Renal cortical epithelial cell (primary cell): ENCODE measurements around the gene BTN2A1. TPM values are rescaled to one million over a fixed set of nuclear protein-coding genes. Genes with fewer than 3 reads are reported as not detected.
"Not testable (repeated sequence)": the region's sequence is repeated elsewhere in the genome, so short reads cannot be mapped to it uniquely, and the experiment has no call there.

Experiments
- DNase-seq: peaks from one replicate; pipeline ENCODE4 v3.0.0-alpha.2; 2011; ENCODE audit warnings: low read depth
- total RNA-seq: library from RNA; depleted of rRNA; stranded (reverse); fragments of >200 nt; gene quantifications from 2 replicates; pipeline ENCODE4 v1.2.3, GENCODE V29; 2014

The BTN2A1 gene
- total RNA-seq = 8.2 and 13.5 TPM in 2 replicates

DNA sequence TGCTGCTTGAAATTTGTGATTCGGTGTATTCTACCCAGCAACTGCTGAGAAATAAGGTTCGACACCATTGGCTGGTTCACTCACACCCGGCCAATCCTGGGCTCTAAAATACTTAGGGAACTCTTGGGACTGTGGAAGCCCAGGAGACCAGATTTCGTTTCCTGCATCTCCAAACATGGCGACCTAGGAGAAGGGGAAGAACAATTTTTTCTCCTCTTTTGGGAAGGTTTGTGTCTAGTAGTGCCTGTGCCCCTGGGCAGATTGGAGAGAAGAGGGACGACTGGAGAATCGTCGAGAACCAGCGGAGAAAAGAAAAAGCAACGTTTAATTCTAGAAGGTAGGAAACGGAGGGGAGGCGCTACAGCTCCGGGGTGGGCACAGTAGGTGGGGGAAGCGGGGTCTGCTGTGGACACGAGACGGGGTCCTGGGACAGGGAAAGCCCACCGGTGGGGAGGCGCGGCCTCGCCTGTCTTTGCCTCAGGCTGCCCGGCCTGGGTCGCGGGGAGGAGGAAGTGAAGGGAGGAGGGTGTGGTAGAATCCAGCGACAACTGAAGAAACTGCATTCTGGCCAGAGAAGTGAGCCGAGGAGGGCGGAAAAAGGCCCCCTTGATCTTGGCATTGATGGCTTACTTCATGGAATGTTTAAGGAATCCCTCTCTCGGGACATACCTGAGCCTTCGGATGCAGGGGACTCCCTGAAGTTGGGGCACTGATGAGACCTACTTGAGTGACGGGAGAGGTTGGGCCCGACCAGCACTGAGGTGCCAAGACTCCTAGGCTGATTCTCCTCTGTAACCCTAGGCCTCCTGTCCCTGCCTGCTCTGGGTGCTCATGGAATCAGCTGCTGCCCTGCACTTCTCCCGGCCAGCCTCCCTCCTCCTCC, at the start of gene BTN2A1:
TSS of gene BTN2A1 (plus strand) at position 150 of the 883 bp plus-strand sequence. CDS start at position 832, 682 bp downstream.
- DNase-seq = peak; percentile 95

- DNase-seq = no peak
These were observed 48.7 kb upstream of the BTN2A1 start for GRCh38 chr6:26408828-26409730.

DNA sequence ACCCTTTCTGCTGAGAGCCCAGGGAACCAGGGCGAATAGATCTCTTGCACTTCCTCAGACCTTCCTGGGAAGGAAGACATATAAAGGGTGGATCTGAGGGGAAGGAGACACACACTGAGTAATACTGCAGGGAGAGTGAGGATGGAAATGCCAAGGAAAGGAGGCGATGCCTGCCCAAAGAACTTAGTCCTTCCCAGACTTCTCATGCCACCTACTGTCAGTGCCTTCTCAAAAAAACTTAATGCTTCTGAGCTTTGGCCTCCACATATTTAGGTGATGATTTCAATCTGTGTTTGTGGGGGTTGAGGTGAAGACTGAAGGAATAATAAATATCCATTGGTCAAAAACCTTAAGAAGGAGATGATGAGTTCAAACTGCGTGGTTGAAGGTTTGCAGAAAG, 46.0 kb upstream of the BTN2A1 start:
- no peak for DNase-seq

DNA sequence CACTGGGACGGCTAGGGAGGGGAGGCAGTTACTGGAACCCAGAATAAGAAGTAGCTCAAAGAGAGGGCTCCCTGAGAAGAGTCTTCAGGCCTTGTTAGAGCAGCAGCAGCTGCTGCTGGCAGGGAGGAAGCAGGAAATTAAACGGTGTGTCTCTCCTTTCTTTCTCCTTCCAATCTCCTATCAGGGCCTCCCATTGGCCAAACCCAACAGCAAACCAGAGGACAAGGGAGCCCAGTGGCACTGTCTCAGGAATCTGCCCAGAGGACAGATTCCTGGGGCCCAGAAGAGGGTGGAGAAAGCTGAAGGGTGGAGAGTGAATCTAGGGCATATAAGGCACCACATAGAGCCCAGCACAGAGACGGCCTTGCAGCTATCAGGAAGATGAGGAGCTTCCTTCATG, 45.5 kb upstream of the BTN2A1 start:
- no peak for DNase-seq

GRCh38 chr6:26412954-26413353, 44.8 kb upstream of the BTN2A1 start:
- DNase-seq = no peak

DNA sequence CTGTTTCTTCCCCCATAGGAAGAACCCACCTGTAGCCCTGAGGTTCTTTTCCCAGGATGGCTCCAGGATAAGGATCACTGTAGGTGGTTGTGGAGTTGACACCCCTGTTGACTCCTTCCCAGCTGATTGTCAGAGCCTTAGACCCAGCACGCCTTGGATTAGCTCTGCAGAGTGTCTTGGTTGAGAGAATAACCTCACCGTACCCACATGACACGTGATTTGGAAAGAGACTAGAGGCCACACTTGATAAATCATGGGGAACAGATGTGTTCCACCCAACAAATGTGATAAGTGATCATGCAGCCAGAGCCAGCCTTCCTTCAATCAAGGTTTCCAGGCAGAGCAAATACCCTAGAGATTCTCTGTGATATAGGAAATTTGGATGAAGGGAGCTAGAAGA, 43.5 kb upstream of the BTN2A1 start:
- peak; percentile 33 for DNase-seq

DNA sequence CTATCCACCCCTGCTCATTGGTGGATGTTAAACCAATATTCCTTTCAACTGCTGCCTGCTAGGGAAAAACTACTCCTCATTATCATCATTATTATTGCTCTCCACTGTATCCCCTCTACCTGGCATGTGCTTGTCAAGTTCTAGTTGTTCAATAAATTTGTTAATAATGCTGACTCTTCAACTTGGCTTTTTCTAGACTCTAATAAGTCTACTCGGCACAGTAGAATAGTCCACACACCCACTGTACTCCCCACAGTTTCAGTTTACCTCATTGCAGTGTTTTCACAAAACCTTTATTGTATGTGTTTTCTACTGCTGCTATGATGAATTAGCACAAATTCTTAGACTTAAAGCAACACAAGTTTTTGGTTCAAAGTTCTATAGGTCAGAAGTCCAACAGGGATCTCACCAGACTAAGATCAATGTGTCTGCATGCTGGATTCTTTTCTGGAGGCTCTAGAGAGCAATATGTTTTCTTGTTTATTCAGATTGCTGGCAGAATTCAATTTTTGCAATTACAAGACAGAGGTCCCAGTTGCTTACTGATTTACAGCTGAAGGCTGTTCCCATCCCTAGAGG, 42.6 kb upstream of the BTN2A1 start:
- no peak for DNase-seq

GRCh38 chr6:26415791-26416190, 42.0 kb upstream of the BTN2A1 start:
- DNase-seq = no peak

- no peak for DNase-seq
These were observed 41.5 kb upstream of the BTN2A1 start for GRCh38 chr6:26416288-26416687.

DNA sequence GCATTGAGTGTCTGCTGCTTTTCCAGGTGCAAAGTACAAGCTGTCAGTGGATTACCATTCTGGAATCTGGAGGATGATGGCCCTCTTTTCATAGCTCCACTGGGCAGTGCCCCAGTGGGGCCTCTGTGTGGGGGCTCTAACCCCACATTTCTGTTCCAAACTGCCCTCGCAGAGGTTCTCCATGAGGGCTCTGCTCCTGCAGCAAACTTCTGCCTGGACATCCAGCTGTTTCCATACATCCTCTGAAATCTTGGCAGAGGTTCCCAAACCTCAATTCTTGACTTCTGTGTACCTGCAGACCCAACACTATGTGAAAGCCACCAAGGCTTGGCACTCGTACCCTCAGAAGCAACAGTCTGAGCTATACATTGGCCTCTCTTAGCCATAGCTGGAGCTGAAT, 39.7 kb upstream of the BTN2A1 start:
- not testable (repeated sequence) for DNase-seq

GRCh38 chr6:26418795-26419194, 39.0 kb upstream of the BTN2A1 start:
- not testable (repeated sequence) for DNase-seq

DNA sequence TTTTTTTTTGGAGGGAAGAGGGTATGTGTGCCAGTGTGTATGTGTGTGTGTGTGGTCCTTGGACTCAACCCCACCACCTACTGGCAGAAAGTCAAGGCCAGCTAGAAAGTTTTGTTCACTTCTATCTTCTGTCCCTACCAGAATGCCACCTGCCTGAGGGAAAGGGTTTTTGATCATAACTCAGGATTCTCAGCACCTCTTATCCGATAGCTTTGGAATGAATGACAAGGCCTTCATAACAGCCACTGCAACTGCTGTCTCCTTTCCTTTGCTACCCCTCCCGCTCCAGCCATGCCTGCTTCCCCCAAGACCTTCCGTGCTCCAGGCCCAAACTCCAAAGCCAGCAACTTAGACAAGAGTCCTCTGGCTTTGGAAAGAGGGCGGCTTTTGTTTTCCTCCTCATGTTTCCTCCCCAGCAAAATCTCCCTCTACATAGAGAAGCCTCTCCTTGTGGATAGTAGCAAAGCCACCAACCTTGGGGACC, 37.0 kb upstream of the BTN2A1 start:
- DNase-seq = peak; percentile 31

DNA sequence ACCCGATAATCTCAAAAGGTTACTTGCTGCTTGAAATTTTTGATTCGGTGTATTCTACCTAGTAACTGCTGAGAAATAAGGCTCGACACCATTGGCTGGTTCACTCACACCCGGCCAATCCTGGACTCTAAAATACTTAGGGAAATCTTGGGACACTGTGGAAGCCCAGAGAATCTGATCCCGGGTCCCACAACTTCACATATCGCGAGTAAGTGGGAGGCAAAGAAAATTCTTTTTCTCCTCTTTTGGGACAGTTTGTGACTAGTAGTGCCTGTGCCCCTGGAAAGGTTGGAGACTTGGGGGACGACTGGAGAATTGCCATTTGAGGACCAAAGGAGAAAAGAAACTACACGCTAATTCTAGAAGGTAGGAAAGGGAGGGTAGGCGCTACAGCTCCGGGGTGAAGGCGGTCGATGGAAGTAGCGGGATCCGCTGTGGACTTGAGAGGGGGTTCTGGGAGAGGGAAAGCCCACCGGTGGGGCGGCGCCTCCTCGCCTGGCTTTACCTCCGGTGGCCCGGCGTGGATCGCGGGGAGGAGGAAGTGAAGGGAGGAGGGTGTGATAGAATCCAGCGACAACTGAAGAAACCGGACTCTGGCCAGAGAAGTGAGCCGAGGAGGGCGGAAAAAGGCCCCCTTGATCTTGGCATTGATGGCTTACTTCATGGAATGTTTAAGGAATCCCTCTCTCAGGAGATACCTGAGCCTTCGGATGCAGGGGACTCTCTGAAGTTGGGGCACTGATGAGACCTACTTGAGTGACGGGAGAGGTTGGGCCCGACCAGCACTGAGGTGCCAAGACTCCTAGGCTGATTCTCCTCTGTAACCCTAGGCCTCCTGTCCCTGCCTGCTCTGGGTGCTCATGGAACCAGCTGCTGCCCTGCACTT, 36.3 kb upstream of the BTN2A1 start:
- DNase-seq = peak; percentile 92

GRCh38 chr6:26422329-26422728, 35.4 kb upstream of the BTN2A1 start:
- DNase-seq = no peak

DNA sequence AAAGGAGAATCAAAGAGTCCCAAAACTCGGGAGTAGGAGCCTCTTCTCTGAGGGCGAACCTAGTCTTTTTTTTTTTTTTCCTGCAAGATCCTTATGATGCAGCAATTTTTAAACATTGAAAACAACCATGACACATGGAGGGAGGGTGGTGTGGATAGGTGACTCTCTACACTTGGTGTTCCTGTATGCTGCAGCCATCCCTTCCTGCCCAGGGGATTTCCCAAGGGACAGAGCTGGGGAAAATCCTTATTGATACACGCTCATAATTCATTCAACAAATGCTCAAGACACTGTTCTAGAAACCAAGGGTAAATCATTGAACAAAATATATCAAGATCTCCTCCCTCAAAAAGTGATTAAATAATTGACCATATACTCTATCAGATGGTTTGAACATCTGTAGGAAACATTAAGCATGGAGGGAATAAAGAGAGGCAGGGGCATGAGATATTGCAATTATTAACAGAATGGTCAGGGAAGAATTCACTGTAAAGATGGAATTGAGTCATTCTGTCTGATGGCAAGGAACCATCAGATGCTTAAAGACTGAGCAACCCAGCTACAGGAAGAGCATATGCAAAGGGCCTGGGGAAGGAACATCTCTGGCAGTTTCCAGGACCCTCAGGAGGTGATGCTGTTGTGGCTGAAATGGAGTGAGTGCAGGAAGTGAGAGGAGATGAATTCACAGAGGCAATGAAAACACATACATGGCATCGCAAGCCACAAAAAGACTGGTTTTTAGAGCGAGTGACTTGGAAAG, 30.9 kb upstream of the BTN2A1 start:
- DNase-seq = no peak

- DNase-seq = no peak
These were observed 30.3 kb upstream of the BTN2A1 start for GRCh38 chr6:26427451-26427809.

- no peak for DNase-seq
These were observed 29.5 kb upstream of the BTN2A1 start for GRCh38 chr6:26428206-26428605.

DNA sequence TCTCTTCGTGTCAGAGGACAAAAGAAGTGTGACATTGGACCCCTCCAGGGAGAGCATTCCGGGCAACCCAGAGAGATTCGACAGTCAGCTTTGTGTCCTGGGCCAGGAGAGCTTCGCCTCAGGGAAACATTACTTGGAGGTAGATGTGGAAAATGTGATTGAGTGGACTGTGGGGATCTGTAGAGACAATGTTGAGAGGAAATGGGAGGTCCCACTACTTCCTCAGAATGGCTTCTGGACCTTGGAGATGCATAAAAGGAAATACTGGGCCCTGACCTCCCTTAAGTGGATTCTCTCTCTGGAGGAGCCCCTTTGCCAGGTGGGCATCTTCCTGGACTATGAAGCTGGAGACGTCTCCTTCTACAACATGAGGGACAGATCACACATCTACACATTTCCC, 27.0 kb upstream of the BTN2A1 start:
- no peak for DNase-seq

GRCh38 chr6:26431258-26432172, 26.2 kb upstream of the BTN2A1 start:
- no peak for DNase-seq
